Measurements from ENCODE around the gene CBARP. TPM values are rescaled to one million over a fixed set of nuclear protein-coding genes. Genes with fewer than 3 reads are reported as not detected.
"Not testable (repeated sequence)": the region's sequence is repeated elsewhere in the genome, so short reads cannot be mapped to it uniquely, and the experiment has no call there.

CBARP gene
- total RNA-seq, 1 donor from 2014 or later, result 9.2 TPM

GRCh38 chr19:1210227-1210538, 27.6 kb downstream of the CBARP start:
- peak overlapping the region; percentile 47 for H3K27ac Mint-ChIP-seq
- TF ChIP-seq CTCF (IDR thresholded peaks at IDR 0.05; ENCODE audit: unreplicated experiment), result no peak
- H3K36me3 Mint-ChIP-seq, result peaks cover 9% of the 10 kb centered on the region
- peaks cover 33% of the 10 kb centered on the region for H3K4me1 Mint-ChIP-seq
- H3K9me3 Mint-ChIP-seq, result no peaks in the 10 kb centered on the region
- H3K4me3 Mint-ChIP-seq, result no peak overlapping the region
- no peaks in the 10 kb centered on the region for H3K27me3 Mint-ChIP-seq (ENCODE audit: low read depth)
- DNase-seq (ENCODE audit: low spot score in 2 of 2, unreplicated experiment in 2 of 2), result no peak

- not testable (repeated sequence) for H3K27me3 Mint-ChIP-seq (ENCODE audit: low read depth); H3K27ac Mint-ChIP-seq; H3K36me3 Mint-ChIP-seq; H3K9me3 Mint-ChIP-seq; DNase-seq (ENCODE audit: low spot score in 2 of 2, unreplicated experiment in 2 of 2); H3K4me3 Mint-ChIP-seq
- peaks cover 34% of the 10 kb centered on the region for H3K4me1 Mint-ChIP-seq
Observed at GRCh38 chr19:1208830-1209229, 29.0 kb downstream of the CBARP start.

- TF ChIP-seq CTCF (IDR thresholded peaks at IDR 0.05; ENCODE audit: unreplicated experiment), result no peak
- H3K4me3 Mint-ChIP-seq, result peak overlapping the region; percentile 96
- peaks cover 37% of the 10 kb centered on the region for H3K4me1 Mint-ChIP-seq
- H3K9me3 Mint-ChIP-seq, result no peaks in the 10 kb centered on the region
- no peaks in the 10 kb centered on the region for H3K27me3 Mint-ChIP-seq (ENCODE audit: low read depth)
- peak in 1 of 2 experiments; percentile 24 for DNase-seq (ENCODE audit: low spot score in 2 of 2, unreplicated experiment in 2 of 2)
- H3K36me3 Mint-ChIP-seq, result peaks cover 2% of the 10 kb centered on the region
- H3K27ac Mint-ChIP-seq, result peak overlapping the region; percentile 87
Observed at GRCh38 chr19:1206864-1207450, 30.8 kb downstream of the CBARP start.

GRCh38 chr19:1206150-1206863, 31.5 kb downstream of the CBARP start:
- Mint-ChIP-seq H3K4me1 (peaks cover 33% of the 10 kb centered on the region), H3K27me3 (ENCODE audit: low read depth) (no peaks in the 10 kb centered on the region), H3K4me3 (peak overlapping the region; percentile 96), H3K27ac (peak overlapping the region; percentile 87), H3K9me3 (no peaks in the 10 kb centered on the region), H3K36me3 (peaks cover 2% of the 10 kb centered on the region)
- no peak for TF ChIP-seq CTCF (IDR thresholded peaks at IDR 0.05; ENCODE audit: unreplicated experiment)
- DNase-seq (ENCODE audit: low spot score in 2 of 2, unreplicated experiment in 2 of 2), result no peak

GRCh38 chr19:1205114-1206099, 32.4 kb downstream of the CBARP start, which contains the start of gene STK11:
Gene STK11, plus strand, starts transcription at chr19:1205778. Its CDS starts 1,136 bp downstream, at chr19:1206914.
- DNase-seq (ENCODE audit: low spot score in 2 of 2, unreplicated experiment in 2 of 2), result peak; percentile 99
- Mint-ChIP-seq H3K27ac (peak within 1 kb of the TSS; percentile 87), H3K36me3 (peaks cover 2% of the 10 kb centered on the region), H3K27me3 (ENCODE audit: low read depth) (no peaks in the 10 kb centered on the region), H3K4me1 (peaks cover 32% of the 10 kb centered on the region), H3K9me3 (no peaks in the 10 kb centered on the region), H3K4me3 (peak within 1 kb of the TSS; percentile 96)
- TF ChIP-seq CTCF (IDR thresholded peaks at IDR 0.05; ENCODE audit: unreplicated experiment), result no peak

GRCh38 chr19:1200614-1201013, 37.2 kb downstream of the CBARP start:
- peaks cover 12% of the 10 kb centered on the region for H3K4me1 Mint-ChIP-seq
- not testable (repeated sequence) for H3K4me3 Mint-ChIP-seq; H3K27ac Mint-ChIP-seq; H3K27me3 Mint-ChIP-seq (ENCODE audit: low read depth); DNase-seq (ENCODE audit: low spot score in 2 of 2, unreplicated experiment in 2 of 2); H3K9me3 Mint-ChIP-seq; H3K36me3 Mint-ChIP-seq
